GM12801 (cell line): ENCODE measurements around the gene SH3RF3.

Source experiments
- CTCF ChIP-seq: IDR thresholded peaks from one replicate; pipeline ENCODE4 v1.5.1; 2011; ENCODE audit warnings: control low read depth; ENCODE audit not compliant: insufficient read length; ENCODE audit errors: extremely low read depth

Gene SH3RF3

GRCh38 chr2:109385506-109385905, 256.5 kb downstream of the SH3RF3 start:
- TF ChIP-seq CTCF = no peak

- no peak for TF ChIP-seq CTCF
Observed at GRCh38 chr2:109386004-109386695, 257.1 kb downstream of the SH3RF3 start.

GRCh38 chr2:109387221-109387735, 258.3 kb downstream of the SH3RF3 start:
- no peak for TF ChIP-seq CTCF

- TF ChIP-seq CTCF = no peak
Observed at GRCh38 chr2:109387778-109388469, 258.9 kb downstream of the SH3RF3 start.

- no peak for TF ChIP-seq CTCF
Observed at GRCh38 chr2:109391243-109391642, 262.2 kb downstream of the SH3RF3 start.

GRCh38 chr2:109392140-109392539, 263.1 kb downstream of the SH3RF3 start:
- no peak for TF ChIP-seq CTCF

- TF ChIP-seq CTCF = no peak
Observed at GRCh38 chr2:109392816-109393661, 264.0 kb downstream of the SH3RF3 start.
